HG02798 (cell line): ENCODE results near the gene EIF4E3.
A peak's percentile ranks its signal among the peaks of the same experiment; 100 is the strongest.

ENCODE experiments used
- ATAC-seq: cut with Tn5 transposase; IDR thresholded peaks from one replicate; pipeline ENCODE4 v1.9.1; 2021; ENCODE audit warnings: mild to moderate bottlenecking; ENCODE audit not compliant: unreplicated experiment, poor library complexity

Gene EIF4E3

GRCh38 chr3:71725271-71725991 is at the start of gene EIF4E3:
TSS of gene EIF4E3 (minus strand) at chr3:71725402. CDS start at chr3:71725367, 35 bp downstream.
- peak; percentile 58 for ATAC-seq

DNA sequence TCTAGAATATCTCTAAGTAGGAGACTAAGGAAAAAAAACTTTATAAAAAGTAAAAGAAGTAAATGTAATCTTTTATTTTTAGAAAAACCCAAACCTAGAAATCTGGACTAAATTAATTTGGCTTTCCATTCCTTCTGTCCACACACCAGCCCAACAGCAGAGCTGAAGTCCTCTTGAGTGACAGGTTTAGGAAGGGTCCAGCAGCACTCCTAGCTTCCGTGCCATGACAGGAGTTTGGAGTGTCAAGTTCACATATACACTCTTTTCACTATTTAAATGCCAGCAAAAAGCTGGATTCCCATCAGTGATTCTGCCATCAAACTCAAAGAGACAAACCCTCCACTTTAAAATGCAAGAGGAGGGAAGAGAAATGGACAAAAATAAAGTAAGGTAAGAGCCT is 46.7 kb upstream of the EIF4E3 start:
- no peak for ATAC-seq

DNA sequence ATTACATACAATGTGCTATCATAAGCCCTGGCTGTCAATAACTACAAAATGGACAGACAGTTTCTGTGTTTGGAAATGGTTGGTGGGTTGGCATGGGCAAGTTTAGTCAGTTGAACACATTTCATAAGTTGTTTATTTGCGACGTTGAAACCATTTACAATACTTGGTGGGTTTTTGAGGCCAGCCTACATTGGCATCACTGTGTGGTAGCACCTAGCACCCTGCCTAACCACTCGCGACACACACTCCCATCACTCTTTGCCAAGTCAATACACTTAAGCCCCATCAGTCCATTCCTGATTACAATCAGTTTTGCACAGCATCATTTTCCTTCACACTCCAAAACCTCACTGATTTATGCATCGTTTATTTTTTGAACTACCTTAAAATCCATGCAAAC is 45.9 kb upstream of the EIF4E3 start:
- ATAC-seq: no peak

DNA sequence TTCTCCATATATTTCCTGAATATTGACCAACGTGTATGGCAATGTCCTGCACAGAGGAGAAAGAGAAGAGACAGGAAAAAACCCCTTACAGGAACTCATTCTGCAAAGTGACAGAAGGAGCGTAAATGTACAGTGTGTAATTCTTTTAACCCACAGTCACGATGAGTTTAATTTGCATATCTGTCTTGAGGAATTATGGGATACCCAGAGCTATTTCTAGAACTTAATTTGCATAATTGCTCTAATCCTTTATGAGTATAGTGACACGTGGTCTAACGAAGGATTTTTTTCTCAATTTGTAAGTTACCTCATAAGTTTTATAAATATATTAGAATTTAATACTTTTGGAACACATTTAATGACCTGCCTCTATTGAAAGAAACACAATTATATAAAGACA is 38.2 kb upstream of the EIF4E3 start:
- ATAC-seq: no peak

DNA sequence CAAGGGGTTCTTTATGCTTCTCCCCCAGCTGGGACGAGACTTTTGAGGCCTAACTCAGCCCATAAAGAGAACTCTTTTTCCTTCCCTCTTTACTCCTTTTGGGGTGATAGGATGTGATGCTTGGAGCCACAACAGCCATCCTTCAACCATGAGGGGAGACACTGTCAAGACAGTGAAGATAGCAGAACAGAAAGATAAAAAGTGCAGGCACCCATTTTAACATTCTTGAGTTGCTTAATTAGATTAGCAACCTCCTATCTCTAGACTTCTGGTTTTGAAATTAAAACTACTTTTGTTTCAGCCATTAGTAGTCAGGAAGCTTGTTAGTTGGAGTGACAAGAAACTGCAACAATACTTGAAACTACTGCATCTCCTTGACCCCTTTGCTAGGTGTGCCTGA is 34.9 kb upstream of the EIF4E3 start:
- no peak for ATAC-seq

GRCh38 chr3:71759401-71759800 is 34.2 kb upstream of the EIF4E3 start:
- no peak for ATAC-seq

- no peak for ATAC-seq
Observed at GRCh38 chr3:71758091-71758490, 32.9 kb upstream of the EIF4E3 start.

DNA sequence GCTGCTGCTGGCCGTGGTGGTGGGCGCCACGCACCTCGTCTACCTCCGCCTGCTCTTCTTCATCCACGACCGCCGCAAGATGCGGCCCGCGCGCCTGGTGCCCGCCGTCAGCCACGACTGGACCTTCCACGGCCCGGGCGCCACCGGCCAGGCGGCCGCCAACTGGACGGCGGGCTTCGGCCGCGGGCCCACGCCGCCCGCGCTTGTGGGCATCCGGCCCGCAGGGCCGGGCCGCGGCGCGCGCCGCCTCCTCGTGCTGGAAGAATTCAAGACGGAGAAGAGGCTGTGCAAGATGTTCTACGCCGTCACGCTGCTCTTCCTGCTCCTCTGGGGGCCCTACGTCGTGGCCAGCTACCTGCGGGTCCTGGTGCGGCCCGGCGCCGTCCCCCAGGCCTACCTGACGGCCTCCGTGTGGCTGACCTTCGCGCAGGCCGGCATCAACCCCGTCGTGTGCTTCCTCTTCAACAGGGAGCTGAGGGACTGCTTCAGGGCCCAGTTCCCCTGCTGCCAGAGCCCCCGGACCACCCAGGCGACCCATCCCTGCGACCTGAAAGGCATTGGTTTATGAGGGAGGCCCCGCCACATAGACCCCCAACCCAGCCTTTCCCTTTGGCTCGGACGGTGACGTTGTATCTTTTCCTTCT is 29.5 kb upstream of the EIF4E3 start:
- no peak for ATAC-seq

DNA sequence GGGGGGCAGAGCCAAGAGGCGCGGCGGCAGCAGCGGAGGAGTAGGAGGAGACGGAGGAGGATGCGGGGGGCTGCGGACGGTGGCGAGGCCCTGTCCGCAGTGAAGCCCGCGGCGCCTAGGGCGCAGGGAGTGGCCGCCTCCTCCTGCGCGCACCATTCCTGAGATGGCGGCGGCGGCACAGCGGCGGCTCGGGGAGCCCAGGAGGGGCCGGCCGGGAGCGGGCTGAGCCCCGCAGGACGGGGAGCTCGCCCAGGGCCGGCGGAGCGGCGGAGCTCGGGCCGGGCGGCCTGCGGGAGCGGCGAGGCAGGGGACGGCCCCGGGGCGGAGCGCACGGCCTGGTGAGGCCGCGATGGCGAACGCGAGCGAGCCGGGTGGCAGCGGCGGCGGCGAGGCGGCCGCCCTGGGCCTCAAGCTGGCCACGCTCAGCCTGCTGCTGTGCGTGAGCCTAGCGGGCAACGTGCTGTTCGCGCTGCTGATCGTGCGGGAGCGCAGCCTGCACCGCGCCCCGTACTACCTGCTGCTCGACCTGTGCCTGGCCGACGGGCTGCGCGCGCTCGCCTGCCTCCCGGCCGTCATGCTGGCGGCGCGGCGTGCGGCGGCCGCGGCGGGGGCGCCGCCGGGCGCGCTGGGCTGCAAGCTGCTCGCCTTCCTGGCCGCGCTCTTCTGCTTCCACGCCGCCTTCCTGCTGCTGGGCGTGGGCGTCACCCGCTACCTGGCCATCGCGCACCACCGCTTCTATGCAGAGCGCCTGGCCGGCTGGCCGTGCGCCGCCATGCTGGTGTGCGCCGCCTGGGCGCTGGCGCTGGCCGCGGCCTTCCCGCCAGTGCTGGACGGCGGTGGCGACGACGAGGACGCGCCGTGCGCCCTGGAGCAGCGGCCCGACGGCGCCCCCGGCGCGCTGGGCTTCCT is 28.8 kb upstream of the EIF4E3 start, which contains the start of gene GPR27:
Gene GPR27, plus strand, starts transcription at position 155 of the 909 bp plus-strand sequence. Its CDS starts 195 bp downstream, at position 350.
- ATAC-seq: no peak

GRCh38 chr3:71752831-71753700 is 27.9 kb upstream of the EIF4E3 start:
- no peak for ATAC-seq

GRCh38 chr3:71751602-71752001 is 26.4 kb upstream of the EIF4E3 start:
- no peak for ATAC-seq

DNA sequence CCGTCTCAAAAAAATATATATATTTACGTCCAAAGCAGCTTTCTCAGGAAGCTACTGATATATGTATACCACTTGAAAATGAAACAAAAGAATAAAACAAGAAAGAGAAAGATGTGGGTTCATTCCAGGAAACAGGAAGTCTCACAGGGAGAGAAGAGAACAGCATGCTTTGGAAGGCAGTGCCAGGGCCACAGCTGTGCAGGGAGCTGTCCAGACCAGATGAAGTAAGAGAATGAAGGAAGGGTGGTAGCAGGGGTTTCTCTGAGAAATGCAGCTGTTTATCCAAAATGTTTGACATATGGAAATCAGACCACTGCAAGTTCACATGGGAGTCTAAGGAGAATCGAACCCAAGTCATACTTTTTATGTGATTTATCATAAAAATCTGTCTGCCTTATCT is 19.5 kb upstream of the EIF4E3 start:
- no peak for ATAC-seq

DNA sequence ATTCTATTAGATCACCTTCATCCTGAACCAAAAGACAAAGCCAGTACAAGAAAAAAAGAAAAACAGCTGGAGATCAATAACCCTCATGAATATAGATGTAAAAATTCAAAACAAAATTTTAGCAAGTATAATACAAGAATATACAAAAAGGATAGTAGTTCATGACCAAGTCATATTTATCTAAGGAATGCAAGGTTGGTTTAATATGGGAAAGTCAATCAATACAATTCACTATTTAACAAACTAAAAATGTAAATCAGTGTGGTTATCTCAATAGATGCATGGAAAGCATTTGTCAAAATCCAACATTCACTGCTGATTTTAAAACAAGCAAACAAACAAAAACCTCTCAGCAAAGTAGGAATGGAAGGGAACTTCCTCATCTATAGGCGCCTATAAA is 17.4 kb upstream of the EIF4E3 start:
- ATAC-seq: no peak

- no peak for ATAC-seq
Observed at GRCh38 chr3:71734881-71735280, 9.7 kb upstream of the EIF4E3 start.

DNA sequence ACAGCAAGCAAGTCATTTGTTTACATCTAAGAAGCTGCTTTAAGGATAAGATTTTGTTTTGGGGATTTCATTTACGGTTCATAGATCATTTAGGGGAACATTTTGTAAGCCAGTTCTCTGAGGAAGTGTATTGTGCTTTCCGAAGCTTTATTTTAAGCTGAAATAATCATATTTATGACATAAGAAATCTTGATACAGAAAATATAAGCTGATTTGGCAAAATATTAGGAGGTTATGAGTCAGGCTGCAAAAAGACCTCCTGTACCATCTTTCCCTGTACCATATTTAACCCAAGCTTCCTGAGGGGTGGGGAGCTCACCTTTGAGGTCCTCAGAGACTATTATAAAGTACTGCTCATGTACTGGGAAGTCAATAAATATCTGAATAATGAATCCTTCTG is 8.1 kb upstream of the EIF4E3 start:
- ATAC-seq: no peak

GRCh38 chr3:71732637-71733036 is 7.4 kb upstream of the EIF4E3 start:
- ATAC-seq: no peak

DNA sequence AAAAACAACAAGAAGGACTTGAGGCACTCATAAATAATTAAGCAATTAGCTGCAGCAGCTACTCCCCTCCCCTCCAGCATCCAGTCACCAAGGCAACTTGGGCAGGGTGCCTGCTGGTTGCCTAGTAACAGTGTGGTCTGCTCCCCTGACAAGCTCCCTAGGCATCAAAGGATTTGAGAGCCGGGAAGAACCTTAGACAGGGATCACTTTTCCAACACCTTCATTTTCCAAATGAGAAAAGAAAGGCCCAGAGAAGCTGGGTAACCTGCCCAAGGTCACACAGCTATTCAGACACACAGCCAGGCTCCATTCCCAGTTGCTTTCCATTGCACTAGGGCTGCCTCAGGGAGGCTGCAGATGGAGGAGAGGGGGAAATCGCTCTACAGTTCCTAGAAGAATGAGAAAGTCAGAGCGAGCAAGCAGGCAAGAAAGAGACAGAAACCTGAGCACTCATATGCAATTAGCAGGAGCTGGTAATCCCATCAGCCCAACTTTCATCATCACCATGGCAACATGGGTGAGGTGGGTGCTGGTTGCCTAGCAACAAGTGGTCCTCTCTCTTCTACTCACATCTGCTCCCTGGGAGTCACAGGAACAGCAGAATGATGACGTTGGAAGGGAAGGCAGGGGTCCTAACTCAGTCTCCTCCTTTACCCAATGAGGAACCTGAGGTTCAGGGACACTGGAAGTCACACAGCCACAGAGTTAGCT is 3.6 kb upstream of the EIF4E3 start:
- no peak for ATAC-seq

- ATAC-seq: no peak
Observed at GRCh38 chr3:71726146-71726545, 944 bp upstream of the EIF4E3 start.

DNA sequence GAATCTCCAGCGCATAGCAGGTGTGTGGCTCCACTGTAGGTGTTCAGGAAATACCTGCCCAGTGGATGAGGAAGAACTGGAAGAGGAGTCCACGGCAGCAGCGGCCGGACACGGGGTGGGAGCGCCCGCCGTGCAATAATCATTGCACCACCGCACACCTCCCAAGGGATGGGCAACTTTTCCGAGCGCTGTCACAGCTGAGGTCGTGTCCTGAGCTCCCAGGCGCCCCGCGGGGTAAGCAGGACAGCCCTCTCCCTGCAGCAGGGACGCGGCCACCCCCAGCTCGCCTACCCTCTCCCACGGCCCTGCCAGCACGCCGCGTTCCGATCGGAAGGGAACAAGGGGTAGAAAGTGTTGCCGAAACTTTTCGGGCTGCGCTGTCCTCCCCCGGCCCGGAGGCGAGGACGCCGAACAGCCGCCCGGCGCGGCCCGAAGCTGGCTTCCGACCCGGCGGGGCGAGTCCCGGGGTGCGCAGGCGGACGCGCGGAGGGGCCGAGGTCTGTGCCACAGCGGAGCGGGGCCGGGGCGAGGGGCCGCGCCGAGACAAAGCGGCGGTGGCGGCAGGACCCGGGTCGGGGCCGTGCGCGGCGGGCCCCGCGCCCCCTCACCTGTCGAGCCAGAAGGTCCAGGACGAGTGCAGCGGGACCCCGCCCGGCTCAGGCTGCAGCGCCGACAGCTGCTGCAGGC is 475 bp downstream of the EIF4E3 start:
- peak; percentile 48 for ATAC-seq
